Astrocyte (in vitro differentiated cells and primary cell): Measurements from ENCODE around the gene NCAM1. TPM values are rescaled to one million over a fixed set of nuclear protein-coding genes. Genes with fewer than 3 reads are reported as not detected.

Source experiments
- DNase-seq: peaks from one replicate; pipeline ENCODE4 v3.0.0-alpha.2; 2010; ENCODE audit warnings: low read depth
- FAIRE-seq: peaks from 2 replicates; lab custom pipeline; 2011; peaks lifted over from hg19 to GRCh38; lab: Jason Lieb, UNC
- H2AFZ ChIP-seq: 2 replicates; pipeline ENCODE4 v1.6.0; 2012; ENCODE audit warnings: low read depth, low read length, inconsistent platforms
- H3K27ac ChIP-seq: 2 replicates; pipeline ENCODE4 v1.5.1; 2011; ENCODE audit warnings: low read depth, low read length, inconsistent platforms
- H3K27me3 ChIP-seq: 2 replicates; pipeline ENCODE4 v1.6.0; 2011; ENCODE audit warnings: low read length, inconsistent platforms; ENCODE audit not compliant: insufficient read depth
- H3K36me3 ChIP-seq: 2 replicates; pipeline ENCODE4 v1.5.1; 2011; ENCODE audit warnings: low read length, inconsistent platforms; ENCODE audit not compliant: insufficient read depth
- H3K4me1 ChIP-seq: 2 replicates; pipeline ENCODE4 v1.5.1; 2011; ENCODE audit warnings: low read length, inconsistent platforms; ENCODE audit not compliant: insufficient read depth
- H3K4me2 ChIP-seq: 2 replicates; pipeline ENCODE4 v1.6.0; 2012; ENCODE audit warnings: low read length, inconsistent platforms
- H3K4me3 ChIP-seq: 2 replicates; pipeline ENCODE4 v1.5.1; 2011; ENCODE audit warnings: low read depth, mild to moderate bottlenecking, low read length, inconsistent platforms; ENCODE audit not compliant: insufficient read depth
- H3K79me2 ChIP-seq: 2 replicates; pipeline ENCODE4 v1.6.0; 2012; ENCODE audit warnings: mild to moderate bottlenecking, low read length, inconsistent platforms; ENCODE audit not compliant: insufficient read depth
- H3K9ac ChIP-seq: 2 replicates; pipeline ENCODE4 v1.6.0; 2012; ENCODE audit warnings: mild to moderate bottlenecking, low read length, inconsistent platforms
- H3K9me3 ChIP-seq: 2 replicates; pipeline ENCODE4 v1.5.1; 2012; ENCODE audit warnings: low read depth, mild to moderate bottlenecking, low read length, inconsistent platforms; ENCODE audit not compliant: insufficient read depth
- H4K20me1 ChIP-seq: 2 replicates; pipeline ENCODE4 v1.6.0; 2012; ENCODE audit warnings: low read length, inconsistent platforms; ENCODE audit not compliant: insufficient read depth
- H3K27ac Mint-ChIP-seq: one replicate; pipeline ENCODE4 v1.8.0; 2021; ENCODE audit warnings: mild to moderate bottlenecking, mixed read lengths; ENCODE audit not compliant: unreplicated experiment
- H3K27me3 Mint-ChIP-seq: one replicate; pipeline ENCODE4 v1.8.0; 2021; ENCODE audit warnings: low read depth, mixed read lengths; ENCODE audit not compliant: unreplicated experiment
- H3K36me3 Mint-ChIP-seq: one replicate; pipeline ENCODE4 v1.8.0; 2021; ENCODE audit warnings: low read depth, mixed read lengths; ENCODE audit not compliant: unreplicated experiment
- H3K4me1 Mint-ChIP-seq: one replicate; pipeline ENCODE4 v1.8.0; 2021; ENCODE audit warnings: low read depth, mixed read lengths; ENCODE audit not compliant: unreplicated experiment
- H3K4me3 Mint-ChIP-seq: one replicate; pipeline ENCODE4 v1.8.0; 2021; ENCODE audit warnings: mild to moderate bottlenecking, moderate library complexity, mixed read lengths; ENCODE audit not compliant: unreplicated experiment
- H3K9me3 Mint-ChIP-seq: one replicate; pipeline ENCODE4 v1.8.0; 2021; ENCODE audit warnings: mild to moderate bottlenecking, mixed read lengths; ENCODE audit not compliant: unreplicated experiment
- CTCF ChIP-seq: IDR thresholded peaks from 2 replicates; pipeline ENCODE4 v1.5.1; 2011; ENCODE audit warnings: low read depth, mild to moderate bottlenecking, inconsistent platforms, low read length, moderate library complexity; ENCODE audit not compliant: insufficient read depth
- EZH2 ChIP-seq: IDR thresholded peaks from 2 replicates; pipeline ENCODE4 v1.6.1; 2012; ENCODE audit warnings: mild to moderate bottlenecking, low read length, inconsistent platforms; ENCODE audit not compliant: insufficient read depth
- total RNA-seq: library from RNA; stranded (reverse); gene quantifications from 2 replicates; pipeline ENCODE4 v1.2.1, GENCODE V29; 2021

NCAM1 gene
- total RNA-seq, 1 donor from 2014 or later = 17.4 TPM

GRCh38 chr11:113203141-113203753 is 242.0 kb downstream of the NCAM1 start:
- H3K9ac ChIP-seq = no peak overlapping the region

GRCh38 chr11:113204280-113204679 is 243.1 kb downstream of the NCAM1 start:
- Histone ChIP-seq H3K79me2 (no peaks in the 10 kb centered on the region), H4K20me1 (no peaks in the 10 kb centered on the region), H3K9me3 (no peaks in the 10 kb centered on the region), H3K4me1 (no peaks in the 10 kb centered on the region), H3K4me2 (no peak overlapping the region), H3K36me3 (no peaks in the 10 kb centered on the region), H3K4me3 (no peak overlapping the region), H3K27ac (no peak overlapping the region), H3K9ac (no peak overlapping the region), H2AFZ (no peak overlapping the region), H3K27me3 (peaks cover under 1% of the 10 kb centered on the region)
- Mint-ChIP-seq H3K9me3 (peaks cover 8% of the 10 kb centered on the region), H3K4me1 (peaks cover 8% of the 10 kb centered on the region), H3K36me3 (peaks cover 9% of the 10 kb centered on the region), H3K4me3 (no peak overlapping the region), H3K27me3 (peaks cover 16% of the 10 kb centered on the region), H3K27ac (peak overlapping the region; percentile 5)
- TF ChIP-seq EZH2 = no peak
- no peak for TF ChIP-seq CTCF
- FAIRE-seq = no peak
- no peak for DNase-seq

More at GRCh38 chr11:113203141-113203753, 242.0 kb downstream of the NCAM1 start:
- Mint-ChIP-seq H3K27me3 (peaks cover 21% of the 10 kb centered on the region), H3K9me3 (peaks cover 5% of the 10 kb centered on the region), H3K27ac (no peak overlapping the region), H3K36me3 (peaks cover 9% of the 10 kb centered on the region), H3K4me3 (no peak overlapping the region), H3K4me1 (peaks cover 8% of the 10 kb centered on the region)
- H3K9me3 ChIP-seq = no peaks in the 10 kb centered on the region
- H2AFZ ChIP-seq = no peak overlapping the region
- no peaks in the 10 kb centered on the region for H3K4me1 ChIP-seq
- H3K27me3 ChIP-seq = peaks cover 3% of the 10 kb centered on the region
- H4K20me1 ChIP-seq = no peaks in the 10 kb centered on the region
- H3K27ac ChIP-seq = no peak overlapping the region
- no peak for FAIRE-seq
- H3K4me3 ChIP-seq = no peak overlapping the region
- no peaks in the 10 kb centered on the region for H3K36me3 ChIP-seq
- TF ChIP-seq CTCF (no peak), EZH2 (no peak)
- H3K79me2 ChIP-seq = no peaks in the 10 kb centered on the region
- no peak overlapping the region for H3K4me2 ChIP-seq
- no peak for DNase-seq

GRCh38 chr11:113213549-113213948 is 252.3 kb downstream of the NCAM1 start:
- peaks cover 3% of the 10 kb centered on the region for H3K9me3 ChIP-seq
- no peak for DNase-seq
- no peak for FAIRE-seq
- no peaks in the 10 kb centered on the region for H3K4me1 ChIP-seq
- Mint-ChIP-seq H3K4me1 (no peaks in the 10 kb centered on the region), H3K9me3 (peaks cover 3% of the 10 kb centered on the region), H3K27me3 (peaks cover 5% of the 10 kb centered on the region), H3K36me3 (peaks cover 2% of the 10 kb centered on the region), H3K4me3 (no peak overlapping the region), H3K27ac (no peak overlapping the region)
- H3K36me3 ChIP-seq = no peaks in the 10 kb centered on the region
- no peak overlapping the region for H3K4me3 ChIP-seq
- H3K4me2 ChIP-seq = no peak overlapping the region
- H3K9ac ChIP-seq = no peak overlapping the region
- H4K20me1 ChIP-seq = no peaks in the 10 kb centered on the region
- H2AFZ ChIP-seq = no peak overlapping the region
- no peaks in the 10 kb centered on the region for H3K79me2 ChIP-seq
- TF ChIP-seq EZH2 (no peak), CTCF (no peak)
- H3K27me3 ChIP-seq = no peaks in the 10 kb centered on the region
- no peak overlapping the region for H3K27ac ChIP-seq
